HG03521 (cell line): ENCODE results near the gene ITPKC.

Experiments
- ATAC-seq: cut with Tn5 transposase; IDR thresholded peaks from one replicate; pipeline ENCODE4 v1.9.1; 2021; ENCODE audit warnings: mild to moderate bottlenecking, moderate library complexity; ENCODE audit not compliant: unreplicated experiment

ITPKC gene

DNA sequence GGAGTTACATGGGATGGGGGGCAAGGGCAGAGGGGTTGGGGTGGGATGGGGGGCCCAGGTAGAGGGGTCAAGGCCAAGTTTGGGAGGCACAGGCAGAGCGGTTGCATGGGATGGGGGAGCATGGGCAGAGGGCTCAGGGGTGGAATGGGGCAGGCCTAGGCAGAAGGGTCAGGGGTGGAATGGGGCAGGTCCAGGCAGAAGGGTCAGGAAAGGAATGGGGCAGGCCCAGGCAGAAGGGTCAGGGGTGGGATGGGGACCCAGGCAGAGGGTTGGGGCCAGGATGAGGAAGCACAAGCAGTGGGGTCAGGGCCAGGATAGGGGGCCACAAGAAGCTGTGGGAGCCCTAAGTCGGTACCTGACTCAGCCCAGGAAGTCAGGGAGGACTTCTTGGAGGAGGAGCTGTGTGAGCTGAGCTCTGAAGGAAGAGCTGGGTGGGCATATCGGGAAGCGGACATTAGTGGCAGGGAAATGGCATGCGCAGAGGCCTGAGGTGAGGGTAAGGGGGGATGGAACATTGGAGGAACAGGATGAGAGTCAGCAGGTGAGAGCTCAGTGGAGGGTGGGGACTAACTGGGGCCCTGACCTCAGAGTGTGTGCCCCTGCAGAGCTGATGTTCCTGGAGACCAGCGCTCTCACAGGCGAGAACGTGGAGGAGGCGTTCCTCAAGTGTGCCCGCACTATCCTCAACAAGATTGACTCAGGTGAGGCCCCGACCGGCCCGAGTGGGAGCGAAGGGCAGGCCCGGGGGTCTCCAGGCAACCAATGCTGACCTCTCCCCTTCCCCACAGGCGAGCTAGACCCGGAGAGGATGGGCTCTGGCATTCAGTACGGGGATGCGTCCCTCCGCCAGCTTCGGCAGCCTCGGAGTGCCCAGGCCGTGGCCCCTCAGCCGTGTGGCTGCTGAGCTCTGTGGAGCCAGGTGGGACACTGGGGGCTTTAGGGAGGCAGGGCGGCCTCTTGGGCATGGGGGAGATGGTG is 69.4 kb downstream of the ITPKC start:
- ATAC-seq, result no peak
